ENCODE data around the gene SAMD9L. TPM values are rescaled to one million over a fixed set of nuclear protein-coding genes. Genes with fewer than 3 reads are reported as not detected.

Gene SAMD9L
- total RNA-seq, 1 experiment from 2014 or later = 0.49 TPM

- TF ChIP-seq EZH2 (IDR thresholded peaks at IDR 0.05; ENCODE audit: borderline replicate concordance, low read depth, low read length, poor library complexity, severe bottlenecking) (no peak), CTCF (conservative IDR thresholded peaks at IDR 0.05; ENCODE audit: low read depth, low read length) (no peak)
- Histone ChIP-seq H3K9me3 (ENCODE audit: low read depth, low read length, poor library complexity, severe bottlenecking) (no peaks in the 10 kb centered on the region), H3K4me1 (ENCODE audit: insufficient read depth, low read length, poor library complexity, severe bottlenecking) (no peaks in the 10 kb centered on the region), H3K27me3 (replicated peaks; ENCODE audit: insufficient read depth, low read depth, low read length, poor library complexity) (no peaks in the 10 kb centered on the region), H3K27ac (ENCODE audit: low read depth, low read length, poor library complexity, severe bottlenecking) (no peak overlapping the region), H3K36me3 (ENCODE audit: insufficient read depth, low read length, poor library complexity, severe bottlenecking) (no peaks in the 10 kb centered on the region), H3K4me3 (ENCODE audit: low read depth, low read length, poor library complexity, severe bottlenecking) (no peak overlapping the region)
- intact Hi-C loops (cut with micrococcal nuclease; ENCODE audit: unreplicated experiment) = no loop called here
- CTCF ChIA-PET = no interaction called here
- no TSS peak for BruUV-seq (replicated peaks)
- POLR2A ChIA-PET (ENCODE audit: low non-redundant PET) = no interaction called here
- no peak for DNase-seq (ENCODE audit: low spot score)
Observed at GRCh38 chr7:93164766-93165165, 16.6 kb upstream of the SAMD9L start.

GRCh38 chr7:93161181-93161762, 13.1 kb upstream of the SAMD9L start:
- BruUV-seq (replicated peaks) = no TSS peak
- no peaks in the 10 kb centered on the region for H3K27me3 ChIP-seq (replicated peaks; ENCODE audit: insufficient read depth, low read depth, low read length, poor library complexity)
- no peaks in the 10 kb centered on the region for H3K9me3 ChIP-seq (ENCODE audit: low read depth, low read length, poor library complexity, severe bottlenecking)
- H3K4me3 ChIP-seq (ENCODE audit: low read depth, low read length, poor library complexity, severe bottlenecking) = no peak overlapping the region
- H3K27ac ChIP-seq (ENCODE audit: low read depth, low read length, poor library complexity, severe bottlenecking) = no peak overlapping the region
- H3K4me1 ChIP-seq (ENCODE audit: insufficient read depth, low read length, poor library complexity, severe bottlenecking) = no peaks in the 10 kb centered on the region
- no peaks in the 10 kb centered on the region for H3K36me3 ChIP-seq (ENCODE audit: insufficient read depth, low read length, poor library complexity, severe bottlenecking)
- intact Hi-C loops (cut with micrococcal nuclease; ENCODE audit: unreplicated experiment) = no loop called here
- ChIA-PET POLR2A (ENCODE audit: low non-redundant PET) (no interaction called here), CTCF (no interaction called here)
- no peak for DNase-seq (ENCODE audit: low spot score)
- TF ChIP-seq CTCF (conservative IDR thresholded peaks at IDR 0.05; ENCODE audit: low read depth, low read length) (no peak), EZH2 (IDR thresholded peaks at IDR 0.05; ENCODE audit: borderline replicate concordance, low read depth, low read length, poor library complexity, severe bottlenecking) (no peak)

- intact Hi-C loops (cut with micrococcal nuclease; ENCODE audit: unreplicated experiment) = no loop called here
- ChIA-PET POLR2A (ENCODE audit: low non-redundant PET) (no interaction called here), CTCF (no interaction called here)
- no peak overlapping the region for H3K4me3 ChIP-seq (ENCODE audit: low read depth, low read length, poor library complexity, severe bottlenecking)
- H3K27ac ChIP-seq (ENCODE audit: low read depth, low read length, poor library complexity, severe bottlenecking) = no peak overlapping the region
- H3K9me3 ChIP-seq (ENCODE audit: low read depth, low read length, poor library complexity, severe bottlenecking) = no peaks in the 10 kb centered on the region
- no TSS peak for BruUV-seq (replicated peaks)
- no peaks in the 10 kb centered on the region for H3K4me1 ChIP-seq (ENCODE audit: insufficient read depth, low read length, poor library complexity, severe bottlenecking)
- no peaks in the 10 kb centered on the region for H3K27me3 ChIP-seq (replicated peaks; ENCODE audit: insufficient read depth, low read depth, low read length, poor library complexity)
- no peak for TF ChIP-seq EZH2 (IDR thresholded peaks at IDR 0.05; ENCODE audit: borderline replicate concordance, low read depth, low read length, poor library complexity, severe bottlenecking)
- TF ChIP-seq CTCF (conservative IDR thresholded peaks at IDR 0.05; ENCODE audit: low read depth, low read length) = no peak
- no peak for DNase-seq (ENCODE audit: low spot score)
- H3K36me3 ChIP-seq (ENCODE audit: insufficient read depth, low read length, poor library complexity, severe bottlenecking) = no peaks in the 10 kb centered on the region
Observed at GRCh38 chr7:93160410-93160809, 12.2 kb upstream of the SAMD9L start.

All from A673 (cell line).